Astrocyte (in vitro differentiated cells and primary cell): ENCODE measurements around the gene CD58. TPM values are rescaled to one million over a fixed set of nuclear protein-coding genes. Genes with fewer than 3 reads are reported as not detected.

Experiments used
- DNase-seq: peaks from one replicate; pipeline ENCODE4 v3.0.0-alpha.2; 2010; ENCODE audit warnings: low read depth
- FAIRE-seq: peaks from 2 replicates; lab custom pipeline; 2011; peaks lifted over from hg19 to GRCh38; lab: Jason Lieb, UNC
- H2AFZ ChIP-seq: 2 replicates; pipeline ENCODE4 v1.6.0; 2012; ENCODE audit warnings: low read depth, low read length, inconsistent platforms
- H3K27ac ChIP-seq: 2 replicates; pipeline ENCODE4 v1.5.1; 2011; ENCODE audit warnings: low read depth, low read length, inconsistent platforms
- H3K27me3 ChIP-seq: 2 replicates; pipeline ENCODE4 v1.6.0; 2011; ENCODE audit warnings: low read length, inconsistent platforms; ENCODE audit not compliant: insufficient read depth
- H3K36me3 ChIP-seq: 2 replicates; pipeline ENCODE4 v1.5.1; 2011; ENCODE audit warnings: low read length, inconsistent platforms; ENCODE audit not compliant: insufficient read depth
- H3K4me1 ChIP-seq: 2 replicates; pipeline ENCODE4 v1.5.1; 2011; ENCODE audit warnings: low read length, inconsistent platforms; ENCODE audit not compliant: insufficient read depth
- H3K4me2 ChIP-seq: 2 replicates; pipeline ENCODE4 v1.6.0; 2012; ENCODE audit warnings: low read length, inconsistent platforms
- H3K4me3 ChIP-seq: 2 replicates; pipeline ENCODE4 v1.5.1; 2011; ENCODE audit warnings: low read depth, mild to moderate bottlenecking, low read length, inconsistent platforms; ENCODE audit not compliant: insufficient read depth
- H3K79me2 ChIP-seq: 2 replicates; pipeline ENCODE4 v1.6.0; 2012; ENCODE audit warnings: mild to moderate bottlenecking, low read length, inconsistent platforms; ENCODE audit not compliant: insufficient read depth
- H3K9ac ChIP-seq: 2 replicates; pipeline ENCODE4 v1.6.0; 2012; ENCODE audit warnings: mild to moderate bottlenecking, low read length, inconsistent platforms
- H3K9me3 ChIP-seq: 2 replicates; pipeline ENCODE4 v1.5.1; 2012; ENCODE audit warnings: low read depth, mild to moderate bottlenecking, low read length, inconsistent platforms; ENCODE audit not compliant: insufficient read depth
- H4K20me1 ChIP-seq: 2 replicates; pipeline ENCODE4 v1.6.0; 2012; ENCODE audit warnings: low read length, inconsistent platforms; ENCODE audit not compliant: insufficient read depth
- H3K27ac Mint-ChIP-seq: one replicate; pipeline ENCODE4 v1.8.0; 2021; ENCODE audit warnings: mild to moderate bottlenecking, mixed read lengths; ENCODE audit not compliant: unreplicated experiment
- H3K27me3 Mint-ChIP-seq: one replicate; pipeline ENCODE4 v1.8.0; 2021; ENCODE audit warnings: low read depth, mixed read lengths; ENCODE audit not compliant: unreplicated experiment
- H3K36me3 Mint-ChIP-seq: one replicate; pipeline ENCODE4 v1.8.0; 2021; ENCODE audit warnings: low read depth, mixed read lengths; ENCODE audit not compliant: unreplicated experiment
- H3K4me1 Mint-ChIP-seq: one replicate; pipeline ENCODE4 v1.8.0; 2021; ENCODE audit warnings: low read depth, mixed read lengths; ENCODE audit not compliant: unreplicated experiment
- H3K4me3 Mint-ChIP-seq: one replicate; pipeline ENCODE4 v1.8.0; 2021; ENCODE audit warnings: mild to moderate bottlenecking, moderate library complexity, mixed read lengths; ENCODE audit not compliant: unreplicated experiment
- H3K9me3 Mint-ChIP-seq: one replicate; pipeline ENCODE4 v1.8.0; 2021; ENCODE audit warnings: mild to moderate bottlenecking, mixed read lengths; ENCODE audit not compliant: unreplicated experiment
- CTCF ChIP-seq: IDR thresholded peaks from 2 replicates; pipeline ENCODE4 v1.5.1; 2011; ENCODE audit warnings: low read depth, mild to moderate bottlenecking, inconsistent platforms, low read length, moderate library complexity; ENCODE audit not compliant: insufficient read depth
- EZH2 ChIP-seq: IDR thresholded peaks from 2 replicates; pipeline ENCODE4 v1.6.1; 2012; ENCODE audit warnings: mild to moderate bottlenecking, low read length, inconsistent platforms; ENCODE audit not compliant: insufficient read depth
- total RNA-seq: library from RNA; stranded (reverse); gene quantifications from 2 replicates; pipeline ENCODE4 v1.2.1, GENCODE V29; 2021

The CD58 gene
- total RNA-seq, 1 donor from 2014 or later = 13.0 TPM

- TF ChIP-seq CTCF (no peak), EZH2 (no peak)
- Histone ChIP-seq H4K20me1 (no peaks in the 10 kb centered on the region), H3K79me2 (no peaks in the 10 kb centered on the region), H3K36me3 (no peaks in the 10 kb centered on the region), H2AFZ (no peak overlapping the region), H3K27me3 (peaks cover 9% of the 10 kb centered on the region), H3K9ac (no peak overlapping the region), H3K4me3 (no peak overlapping the region), H3K27ac (no peak overlapping the region), H3K4me2 (no peak overlapping the region), H3K9me3 (no peaks in the 10 kb centered on the region), H3K4me1 (peaks cover 4% of the 10 kb centered on the region)
- Mint-ChIP-seq H3K4me1 (peaks cover 4% of the 10 kb centered on the region), H3K27me3 (peaks cover 2% of the 10 kb centered on the region), H3K4me3 (no peak overlapping the region), H3K9me3 (no peaks in the 10 kb centered on the region), H3K36me3 (no peaks in the 10 kb centered on the region), H3K27ac (no peak overlapping the region)
- no peak for DNase-seq
- no peak for FAIRE-seq
Measured at GRCh38 chr1:116478621-116479020, 92.2 kb downstream of the CD58 start.

GRCh38 chr1:116477429-116477828, 93.4 kb downstream of the CD58 start:
- Mint-ChIP-seq H3K4me1 (peaks cover under 1% of the 10 kb centered on the region), H3K9me3 (no peaks in the 10 kb centered on the region), H3K27me3 (no peaks in the 10 kb centered on the region), H3K4me3 (no peak overlapping the region), H3K27ac (no peak overlapping the region), H3K36me3 (no peaks in the 10 kb centered on the region)
- Histone ChIP-seq H3K4me3 (no peak overlapping the region), H3K9me3 (no peaks in the 10 kb centered on the region), H3K4me2 (no peak overlapping the region), H3K4me1 (peaks cover 4% of the 10 kb centered on the region), H3K9ac (no peak overlapping the region), H3K27me3 (peaks cover 9% of the 10 kb centered on the region), H3K27ac (no peak overlapping the region), H3K36me3 (no peaks in the 10 kb centered on the region), H4K20me1 (no peaks in the 10 kb centered on the region), H3K79me2 (no peaks in the 10 kb centered on the region), H2AFZ (no peak overlapping the region)
- TF ChIP-seq EZH2 (no peak), CTCF (no peak)
- DNase-seq (no peak), FAIRE-seq (no peak)

GRCh38 chr1:116476321-116476720, 94.5 kb downstream of the CD58 start:
- Histone ChIP-seq H3K4me1 (peaks cover 4% of the 10 kb centered on the region), H3K9ac (no peak overlapping the region), H3K27me3 (peaks cover 9% of the 10 kb centered on the region), H3K9me3 (no peaks in the 10 kb centered on the region), H3K27ac (no peak overlapping the region), H2AFZ (no peak overlapping the region), H3K36me3 (no peaks in the 10 kb centered on the region), H4K20me1 (no peaks in the 10 kb centered on the region), H3K79me2 (no peaks in the 10 kb centered on the region), H3K4me2 (no peak overlapping the region), H3K4me3 (no peak overlapping the region)
- no peaks in the 10 kb centered on the region for H3K9me3 Mint-ChIP-seq
- H3K4me3 Mint-ChIP-seq = no peak overlapping the region
- H3K36me3 Mint-ChIP-seq = no peaks in the 10 kb centered on the region
- no peaks in the 10 kb centered on the region for H3K27me3 Mint-ChIP-seq
- no peak for TF ChIP-seq CTCF
- TF ChIP-seq EZH2 = no peak
- no peak overlapping the region for H3K27ac Mint-ChIP-seq
- peaks cover 6% of the 10 kb centered on the region for H3K4me1 Mint-ChIP-seq
- no peak for FAIRE-seq
- DNase-seq = no peak
